GM12878 (cell line): ENCODE measurements around the gene EFCAB8. TPM values are rescaled to one million over a fixed set of nuclear protein-coding genes. Genes with fewer than 3 reads are reported as not detected.

Experiments used
- ATAC-seq: fragments of 200-7000 bp; cut with Tn5 transposase; 3 replicates; pipeline ENCODE4 v1.9.1; 2020; ENCODE audit warnings: mild to moderate bottlenecking, moderate library complexity
- BruUV-seq: library from RNA; stranded (reverse); fragments of 400-500 nt; replicated peaks from 2 replicates; lab custom pipeline; 2021; lab: Mats Ljungman, UMichigan
- CTCF ChIA-PET: fragments of 300-600 bp; sonication (Branson Sonifier 250); formaldehyde crosslinking; extraction: SDS; loops from one replicate; lab custom pipeline; 2021; ENCODE audit warnings: inconsistent platforms; lab: Yijun Ruan, JAX
- POLR2A ChIA-PET: fragments of 350-600 bp; formaldehyde crosslinking; extraction: SDS; loops from one replicate; lab custom pipeline; 2021; ENCODE audit warnings: inconsistent platforms; lab: Charles Lee
- RAD21 ChIA-PET: fragments of 300-600 bp; sonication (Branson Sonifier 250); formaldehyde crosslinking; loops from one replicate; lab custom pipeline; 2023; ENCODE audit warnings: antibody characterized with exemption; ENCODE audit not compliant: unreplicated experiment; lab: Charles Lee
- SMC1A ChIA-PET: fragments of 300-600 bp; sonication (Branson Sonifier 250); formaldehyde crosslinking; loops from one replicate; lab custom pipeline; 2023; ENCODE audit not compliant: unreplicated experiment, uncharacterized antibody; lab: Charles Lee
- DNase-seq: peaks from one replicate; pipeline ENCODE4 v3.0.0-alpha.2; 2011; ENCODE audit warnings: low read depth, low spot score
- FAIRE-seq: peaks from 3 replicates; lab custom pipeline; 2011; peaks lifted over from hg19 to GRCh38; lab: Jason Lieb, UNC
- H2AFZ ChIP-seq: 2 replicates; pipeline ENCODE4 v1.6.0; 2011; ENCODE audit warnings: low read depth, low read length, control low read depth; ENCODE audit not compliant: control insufficient read depth
- H3K27ac ChIP-seq: 2 replicates; pipeline ENCODE4 v1.5.1; 2011; ENCODE audit warnings: control low read depth; ENCODE audit not compliant: control insufficient read depth, insufficient read depth
- H3K27me3 ChIP-seq, 2 experiments: replicated peaks in 1 of 2; 2 replicates each; pipeline versions ENCODE4 v1.6.0 to v1.6.1; 2011; ENCODE audit warnings: low read length in 1 of 2; ENCODE audit not compliant: control insufficient read depth in 2 of 2, insufficient read depth in 2 of 2
- H3K36me3 ChIP-seq, 2 experiments: 2 replicates each; pipeline ENCODE4 v1.5.1; 2011; ENCODE audit warnings: low read length in 1 of 2; ENCODE audit not compliant: control insufficient read depth in 2 of 2, insufficient read depth in 2 of 2
- H3K4me1 ChIP-seq: 2 replicates; pipeline ENCODE4 v1.6.1; 2011; ENCODE audit warnings: mild to moderate bottlenecking, low read length, moderate library complexity, mixed read lengths; ENCODE audit not compliant: control insufficient read depth, insufficient read depth
- H3K4me2 ChIP-seq: 2 replicates; pipeline ENCODE4 v1.6.0; 2011; ENCODE audit warnings: control low read depth; ENCODE audit not compliant: control insufficient read depth, insufficient read depth
- H3K4me3 ChIP-seq: fragments of 200-600 bp; sonication (generic); 2 replicates; pipeline ENCODE4 v1.5.1; 2016
- H3K79me2 ChIP-seq: 2 replicates; pipeline ENCODE4 v1.6.0; 2011; ENCODE audit warnings: low read length; ENCODE audit not compliant: control insufficient read depth, insufficient read depth
- H3K9ac ChIP-seq: 2 replicates; pipeline ENCODE4 v1.8.0; 2011; ENCODE audit warnings: low read length, control low read depth, mixed read lengths; ENCODE audit not compliant: control insufficient read depth, insufficient read depth
- H3K9me3 ChIP-seq: replicated peaks from 3 replicates; pipeline ENCODE4 v1.5.1; 2011; ENCODE audit warnings: mild to moderate bottlenecking, low read length; ENCODE audit not compliant: control insufficient read depth, insufficient read depth
- H4K20me1 ChIP-seq: 2 replicates; pipeline ENCODE4 v1.6.0; 2011; ENCODE audit not compliant: control insufficient read depth, insufficient read depth
- GABPA ChIP-seq: IDR thresholded peaks from 2 replicates; pipeline ENCODE4 v1.6.1; 2014; ENCODE audit warnings: antibody characterized with exemption, low read depth, mild to moderate bottlenecking, inconsistent platforms
- HDAC2 ChIP-seq: fragments of 200-600 bp; sonication (generic); IDR thresholded peaks from 2 replicates; pipeline ENCODE4 v1.6.1; 2017
- HDAC6 ChIP-seq: fragments of 200-600 bp; sonication (generic); IDR thresholded peaks from one replicate; pipeline ENCODE4 v1.8.0; 2017; ENCODE audit warnings: antibody characterized with exemption; ENCODE audit not compliant: unreplicated experiment
- IKZF2 ChIP-seq, 2 experiments: fragments of 450-650 bp; IDR thresholded peaks; 2 replicates each; pipeline ENCODE4 v1.6.1; 2017; ENCODE audit warnings: mild to moderate bottlenecking in 2 of 2, moderate library complexity in 2 of 2
- PAX5 ChIP-seq: IDR thresholded peaks from 2 replicates; pipeline ENCODE4 v1.6.1; 2011; ENCODE audit warnings: low read depth, low read length, borderline replicate concordance
- PRDM15 ChIP-seq: fragments of 450-650 bp; formaldehyde crosslinking; IDR thresholded peaks from 2 replicates; pipeline ENCODE4 v1.4.0; 2020; ENCODE audit warnings: mild to moderate bottlenecking, moderate library complexity
- RAD21 ChIP-seq: IDR thresholded peaks from 2 replicates; pipeline ENCODE4 v1.6.1; 2011; ENCODE audit warnings: mild to moderate bottlenecking, low read depth, low read length, moderate library complexity; ENCODE audit not compliant: insufficient read depth
- ZBTB11 ChIP-seq: fragments of 450-650 bp; formaldehyde crosslinking; IDR thresholded peaks from 2 replicates; pipeline ENCODE4 v1.5.0; 2022; ENCODE audit warnings: mild to moderate bottlenecking, missing genetic modification characterization
- ZNF24 ChIP-seq: fragments of 450-650 bp; IDR thresholded peaks from 2 replicates; pipeline ENCODE4 v1.6.1; 2017; ENCODE audit warnings: antibody characterized with exemption, mild to moderate bottlenecking
- WGBS: methylation state at CpG from one replicate; pipeline ENCODE4 v1.1.6; 2016; ENCODE audit warnings: low lambda C conversion rate; ENCODE audit not compliant: insufficient replicate concordance, insufficient coverage; ENCODE audit errors: missing lambda C conversion rate; 5-methylcytosine and 5-hydroxymethylcytosine counted together
- in situ Hi-C: fragments of 300-500 bp; cut with MboI; formaldehyde crosslinking; loops from 9 replicates; pipeline ENCODE4 v1.14.3; 2018; ENCODE audit warnings: mixed read lengths
- intact Hi-C: fragments of 100-400 bp; cut with micrococcal nuclease; formaldehyde crosslinking; loops from one replicate; pipeline ENCODE4 v1.14.2; 2022; ENCODE audit not compliant: unreplicated experiment
- polyA plus RNA-seq, 11 experiments: library from polyadenylated mRNA; depleted of rRNA in 4 of 11; unstranded in 6 of 11; stranded (reverse) in 5 of 11; fragments of >200 nt; fragmentation: Nextera tagmentation in 4 of 11; fragmentation: Illumina TruSeq in 1 of 11; extraction: Ambion mirVana in 4 of 11; extraction: Trizol in 1 of 11; gene quantifications; 1 replicate in 1 of 11; 2 replicates in 10 of 11; pipeline versions ENCODE4 v1.2.1 to v1.2.3, GENCODE V29; 2011 to 2016; ENCODE audit warnings: inconsistent platforms in 2 of 11, missing spikeins in 2 of 11, low read depth in 1 of 11
- total RNA-seq, 4 experiments: library from RNA; depleted of rRNA in 3 of 4; stranded (reverse); fragments of >200 nt in 3 of 4; fragmentation: Illumina TruSeq in 1 of 4; extraction: Trizol in 1 of 4; gene quantifications; 2 replicates each; pipeline versions ENCODE4 v1.2.1 to v1.2.3, GENCODE V29; 2013 to 2021
- TF ChIP-seq, protein P1 (sequence below): IDR thresholded peaks from 2 replicates; pipeline ENCODE4 v1.6.1; 2011; ENCODE audit warnings: mild to moderate bottlenecking, low read depth, low read length, moderate library complexity; ENCODE audit not compliant: insufficient replicate concordance

Gene EFCAB8
- total and polyA plus RNA-seq, 10 of the 15 experiments (the other 5 are each of a cell fraction or from before 2014, with no cell fraction given), result 0.04 to 0.18 (median 0.06) TPM; not detected in 4

- no peak for TF ChIP-seq ZBTB11 (CRISPR knock-in tag)
- no peak for TF ChIP-seq GABPA
- TF ChIP-seq RAD21, result no peak
- TF ChIP-seq HDAC2, result no peak
- TF ChIP-seq PAX5, result no peak
- TF ChIP-seq IKZF2 (IDR thresholded peaks at IDR 0.05), result no peak
- TF ChIP-seq, protein P1, sequence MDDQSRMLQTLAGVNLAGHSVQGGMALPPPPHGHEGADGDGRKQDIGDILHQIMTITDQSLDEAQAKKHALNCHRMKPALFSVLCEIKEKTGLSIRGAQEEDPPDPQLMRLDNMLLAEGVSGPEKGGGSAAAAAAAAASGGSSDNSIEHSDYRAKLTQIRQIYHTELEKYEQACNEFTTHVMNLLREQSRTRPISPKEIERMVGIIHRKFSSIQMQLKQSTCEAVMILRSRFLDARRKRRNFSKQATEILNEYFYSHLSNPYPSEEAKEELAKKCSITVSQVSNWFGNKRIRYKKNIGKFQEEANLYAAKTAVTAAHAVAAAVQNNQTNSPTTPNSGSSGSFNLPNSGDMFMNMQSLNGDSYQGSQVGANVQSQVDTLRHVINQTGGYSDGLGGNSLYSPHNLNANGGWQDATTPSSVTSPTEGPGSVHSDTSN, result no peak
- no peak for TF ChIP-seq ZNF24
These were observed 66.9 kb downstream of the EFCAB8 start (continued) for GRCh38 chr20:32925481-32926196.

GRCh38 chr20:32929162-32929561 lies 70.4 kb downstream of the EFCAB8 start:
- Histone ChIP-seq H3K4me2 (no peak overlapping the region), H3K27ac (no peak overlapping the region), H3K4me3 (no peak overlapping the region), H3K36me3 (no peaks in the 10 kb centered on the region), H3K79me2 (no peaks in the 10 kb centered on the region), H3K9ac (no peak overlapping the region), H3K27me3 (peaks cover 0 to 2% of the 10 kb centered on the region in 2 experiments; a peak in 3 of 4 replicates), H3K9me3 (no peaks in the 10 kb centered on the region), H4K20me1 (no peaks in the 10 kb centered on the region), H2AFZ (no peak overlapping the region), H3K4me1 (no peaks in the 10 kb centered on the region)
- FAIRE-seq (no peak), ATAC-seq (no peak), DNase-seq (no peak)
- ChIA-PET RAD21 (no interaction called here), POLR2A (no interaction called here), SMC1A (no interaction called here), CTCF (no interaction called here)
- no TSS peak for BruUV-seq
- 8% methylated on average over 2 of the region's 3 CpGs for whole genome bisulfite sequencing
- in situ Hi-C loops (no loop called here), intact Hi-C loops (no loop called here)
- no peak for TF ChIP-seq HDAC6
- TF ChIP-seq PRDM15, result no peak
